HepG2 (cell line): ENCODE results near the gene MEI1. TPM values are rescaled to one million over a fixed set of nuclear protein-coding genes. Genes with fewer than 3 reads are reported as not detected.

Experiments
- ATAC-seq: fragments of 200-7000 bp; cut with Tn5 transposase; 3 replicates; pipeline ENCODE4 v1.9.1; 2020; ENCODE audit warnings: mild to moderate bottlenecking, moderate library complexity
- BruUV-seq: library from RNA; stranded (reverse); fragments of 400-500 nt; replicated peaks from 2 replicates; lab custom pipeline; 2021; lab: Mats Ljungman, UMichigan
- CTCF ChIA-PET: fragments of 300-600 bp; formaldehyde crosslinking; extraction: SDS; loops from one replicate; lab custom pipeline; 2021; ENCODE audit warnings: low total read pairs, inconsistent platforms, low intra/inter-chr PET ratio; lab: Yijun Ruan, JAX
- POLR2A ChIA-PET: fragments of 350-600 bp; sonication (Branson Sonifier 250); formaldehyde crosslinking; loops from one replicate; lab custom pipeline; 2020; ENCODE audit warnings: antibody characterized with exemption, inconsistent platforms; lab: Yijun Ruan, JAX
- DNase-seq: peaks from one replicate; pipeline ENCODE4 v3.0.0-alpha.2; 2015; ENCODE audit warnings: low spot score
- FAIRE-seq: peaks from 3 replicates; lab custom pipeline; 2011; peaks lifted over from hg19 to GRCh38; lab: Jason Lieb, UNC
- H2AFZ ChIP-seq: one replicate; pipeline ENCODE4 v1.6.1; 2011; ENCODE audit warnings: low read length, inconsistent platforms
- H3K27ac ChIP-seq: fragments of 300-600 bp; 3 replicates; pipeline ENCODE4 v1.8.0; 2011; ENCODE audit warnings: mixed run types, mild to moderate bottlenecking, mixed read lengths, low read length, inconsistent platforms; ENCODE audit not compliant: insufficient read depth; ENCODE audit errors: extremely low read length
- H3K27me3 ChIP-seq, 2 experiments: fragments of 200-600 bp in 1 of 2; 2 replicates in 1 of 2; 3 replicates in 1 of 2; pipeline versions ENCODE4 v1.6.0 to v1.8.0; 2011; ENCODE audit warnings: low read length in 2 of 2, mild to moderate bottlenecking in 2 of 2, moderate library complexity in 2 of 2, inconsistent platforms in 1 of 2; ENCODE audit not compliant: insufficient read depth in 2 of 2, control insufficient read depth in 1 of 2
- H3K36me3 ChIP-seq, 2 experiments: fragments of 200-600 bp in 1 of 2; replicated peaks in 1 of 2; 2 replicates in 1 of 2; 3 replicates in 1 of 2; pipeline versions ENCODE4 v1.5.1 to v1.8.0; 2011; ENCODE audit warnings: low read length in 2 of 2, inconsistent platforms in 1 of 2; ENCODE audit not compliant: insufficient read depth in 2 of 2, control insufficient read depth in 1 of 2
- H3K4me1 ChIP-seq: 2 replicates; pipeline ENCODE4 v1.5.1; 2012; ENCODE audit warnings: low read length, inconsistent platforms; ENCODE audit not compliant: insufficient read depth
- H3K4me2 ChIP-seq: 2 replicates; pipeline ENCODE4 v1.6.0; 2011; ENCODE audit warnings: low read depth, low read length, inconsistent platforms
- H3K4me3 ChIP-seq, 3 experiments: fragments of 200-600 bp in 1 of 3; sonication (generic), shearing (Covaris generic) in 1 of 3; replicated peaks in 1 of 3; 2 replicates each; pipeline ENCODE4 v1.5.1; 2011 to 2016; ENCODE audit warnings: low read length in 3 of 3, inconsistent platforms in 2 of 3, low read depth in 2 of 3, mild to moderate bottlenecking in 2 of 3, control low read depth in 1 of 3, mixed read lengths in 1 of 3; ENCODE audit not compliant: insufficient read depth in 1 of 3
- H3K79me2 ChIP-seq: one replicate; pipeline ENCODE4 v1.6.1; 2011; ENCODE audit warnings: low read length, inconsistent platforms; ENCODE audit not compliant: insufficient read depth
- H3K9ac ChIP-seq: 2 replicates; pipeline ENCODE4 v1.6.0; 2011; ENCODE audit warnings: mild to moderate bottlenecking, low read depth, low read length, inconsistent platforms; ENCODE audit not compliant: insufficient read depth
- H3K9me3 ChIP-seq: 2 replicates; pipeline ENCODE4 v1.5.1; 2012; ENCODE audit warnings: mild to moderate bottlenecking, low read length
- H4K20me1 ChIP-seq: 2 replicates; pipeline ENCODE4 v1.6.0; 2011; ENCODE audit warnings: inconsistent platforms, mild to moderate bottlenecking, low read length, moderate library complexity; ENCODE audit not compliant: insufficient read depth
- ATF7 ChIP-seq, 2 experiments: fragments of 450-650 bp in 1 of 2; sonication (generic) in 1 of 2; formaldehyde crosslinking in 1 of 2; IDR thresholded peaks; 2 replicates each; pipeline versions ENCODE4 v1.4.0 to v1.6.1; 2016 to 2020; ENCODE audit warnings: antibody characterized with exemption in 1 of 2, mild to moderate bottlenecking in 1 of 2, missing genetic modification reagents in 1 of 2
- EED ChIP-seq: sonication (generic); formaldehyde crosslinking; IDR thresholded peaks from 2 replicates; pipeline ENCODE4 v1.5.0; 2020; ENCODE audit warnings: mild to moderate bottlenecking, missing genetic modification reagents
- IRX3 ChIP-seq: sonication (generic); formaldehyde crosslinking; IDR thresholded peaks from 2 replicates; pipeline ENCODE4 v1.8.1; 2023; ENCODE audit warnings: mild to moderate bottlenecking, low read depth, missing genetic modification reagents, borderline replicate concordance
- MED8 ChIP-seq: sonication (generic); formaldehyde crosslinking; IDR thresholded peaks from 2 replicates; pipeline ENCODE4 v1.8.1; 2023; ENCODE audit warnings: mild to moderate bottlenecking, missing genetic modification reagents; ENCODE audit not compliant: insufficient replicate concordance
- ZNF572 ChIP-seq: sonication (generic); formaldehyde crosslinking; IDR thresholded peaks from 2 replicates; pipeline ENCODE4 v1.5.1; 2020; ENCODE audit warnings: mild to moderate bottlenecking, missing genetic modification reagents
- ZNF761 ChIP-seq: sonication (generic); formaldehyde crosslinking; conservative IDR thresholded peaks from 2 replicates; pipeline ENCODE4 v1.4.0; 2020; ENCODE audit warnings: mild to moderate bottlenecking, missing genetic modification reagents
- ZUFSP ChIP-seq: sonication (generic); formaldehyde crosslinking; IDR thresholded peaks from 2 replicates; pipeline ENCODE4 v1.9.0; 2021; ENCODE audit warnings: missing genetic modification reagents, mild to moderate bottlenecking, borderline replicate concordance
- WGBS: methylation state at CpG from one replicate; pipeline ENCODE4 v1.1.6; 2017; ENCODE audit warnings: low lambda C conversion rate; 5-methylcytosine and 5-hydroxymethylcytosine counted together
- in situ Hi-C: cut with HindIII; loops from 2 replicates; pipeline ENCODE4 v1.10.0; 2017; ENCODE audit warnings: low pct_unique_long_range_greater_than_20kb; ENCODE audit not compliant: extremely low pct_ligation_motif_present
- intact Hi-C: fragments of 100-400 bp; cut with micrococcal nuclease; formaldehyde crosslinking; loops from one replicate; pipeline ENCODE4 v1.10.0; 2022; ENCODE audit not compliant: unreplicated experiment
- polyA plus RNA-seq, 8 experiments: library from polyadenylated mRNA; depleted of rRNA in 3 of 8; stranded (reverse) in 7 of 8; unstranded in 1 of 8; fragments of >200 nt; fragmentation: Illumina TruSeq in 4 of 8; extraction: Trizol in 4 of 8; gene quantifications; 2 replicates each; pipeline versions ENCODE4 v1.2.1 to v1.2.3, GENCODE V29; 2011 to 2016; ENCODE audit warnings: low read depth in 4 of 8, missing spikeins in 1 of 8, mixed read lengths in 1 of 8; ENCODE audit not compliant: insufficient read depth in 1 of 8
- total RNA-seq, 5 experiments: library from RNA; depleted of rRNA; stranded (reverse); fragments of >200 nt; fragmentation: Illumina TruSeq; extraction: Trizol; gene quantifications; 2 replicates each; pipeline ENCODE4 v1.2.3, GENCODE V29; 2016; ENCODE audit warnings: low read depth in 1 of 5

Gene MEI1
- total and polyA plus RNA-seq, 2 of the 13 experiments (the other 11 are each of a cell fraction or from before 2014, with no cell fraction given), result 0.75 to 1.9 TPM

- Histone ChIP-seq H3K27ac (no peak overlapping the region), H3K9me3 (no peaks in the 10 kb centered on the region), H3K4me2 (no peak overlapping the region), H3K79me2 (no peaks in the 10 kb centered on the region), H4K20me1 (no peaks in the 10 kb centered on the region), H3K36me3 (no peaks in the 10 kb centered on the region), H3K4me1 (no peaks in the 10 kb centered on the region), H3K9ac (no peak overlapping the region), H3K27me3 (peaks cover 1 to 8% of the 10 kb centered on the region in 2 experiments; a peak in 2 of 5 replicates), H3K4me3 (no peak overlapping the region), H2AFZ (no peak overlapping the region)
- in situ Hi-C loops (no loop called here), intact Hi-C loops (no loop called here)
- ATAC-seq (no peak), FAIRE-seq (no peak), DNase-seq (no peak)
- BruUV-seq, result no TSS peak
- WGBS, result 12% methylated on average over 5 of the region's 5 CpGs
- TF ChIP-seq EED (CRISPR knock-in tag) (no peak), IRX3 (no peak), ATF7 (IDR thresholded peaks at IDR 0.05) (no peak), ATF7 (CRISPR knock-in tag; IDR thresholded peaks at IDR 0.05) (no peak), ZNF761 (CRISPR knock-in tag) (no peak), ZNF572 (CRISPR knock-in tag) (no peak)
- CTCF ChIA-PET, result no interaction called here
- POLR2A ChIA-PET, result no interaction called here
Observed at GRCh38 chr22:41766476-41766875, 67.2 kb downstream of the MEI1 start.

DNA sequence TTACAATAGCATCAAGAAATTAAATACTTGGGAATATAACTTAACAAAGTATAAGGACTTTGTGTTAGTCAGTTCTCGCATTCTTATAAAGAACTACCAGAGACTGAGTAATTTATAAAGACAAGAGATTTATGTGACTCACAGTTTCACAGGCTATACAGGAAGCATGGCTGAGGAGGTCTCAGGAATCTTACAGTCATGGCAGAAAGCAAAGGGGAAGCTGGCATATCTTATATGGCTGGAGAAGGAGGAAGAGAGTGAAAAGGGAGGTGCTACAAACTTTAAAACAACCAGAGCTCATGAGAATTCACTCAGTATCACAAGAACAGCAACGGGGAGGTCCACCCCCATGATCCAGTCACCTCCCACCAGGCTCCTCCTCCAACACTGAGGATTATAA lies 69.1 kb downstream of the MEI1 start:
- in situ Hi-C loops, result no loop called here
- Histone ChIP-seq H3K4me1 (no peaks in the 10 kb centered on the region), H3K9me3 (no peaks in the 10 kb centered on the region), H3K27me3 (peaks cover 1 to 8% of the 10 kb centered on the region in 2 experiments; a peak in 2 of 5 replicates), H3K27ac (no peak overlapping the region), H3K36me3 (no peaks in the 10 kb centered on the region), H4K20me1 (no peaks in the 10 kb centered on the region), H3K79me2 (no peaks in the 10 kb centered on the region), H3K4me2 (no peak overlapping the region), H3K9ac (no peak overlapping the region), H2AFZ (no peak overlapping the region), H3K4me3 (no peak overlapping the region)
- intact Hi-C loops, result no loop called here
- ChIA-PET CTCF (no interaction called here), POLR2A (interaction anchor here (0.7 to 0.9 kb wide), 2 partner anchors 13 to 32 kb away, joined by 3 read pairs; partner anchors contain the start of gene CCDC134)
- no peak for DNase-seq
- BruUV-seq, result no TSS peak
- 42% methylated on average over 2 of the region's 2 CpGs for WGBS
- no peak for FAIRE-seq
- TF ChIP-seq ZUFSP (CRISPR knock-in tag), result no peak
- no peak for TF ChIP-seq MED8 (CRISPR knock-in tag)
- no peak for ATAC-seq
